B cell (primary cell): ENCODE measurements around the gene VIPR2. TPM values are rescaled to one million over a fixed set of nuclear protein-coding genes. Genes with fewer than 3 reads are reported as not detected.
"Not testable (repeated sequence)": the region's sequence is repeated elsewhere in the genome, so short reads cannot be mapped to it uniquely, and the experiment has no call there.

Experiments used
- ATAC-seq: fragments of 200-7000 bp; cut with Tn5 transposase; one replicate; pipeline ENCODE4 v1.10.0; 2021; ENCODE audit warnings: low read depth, mild to moderate bottlenecking, moderate number of reproducible peaks, moderate library complexity
- CTCF ChIA-PET: fragments of 350-600 bp; sonication (Branson Sonifier 250); formaldehyde crosslinking; loops from one replicate; lab custom pipeline; 2021; ENCODE audit warnings: antibody characterized with exemption, inconsistent platforms; lab: Charles Lee
- POLR2A ChIA-PET: fragments of 350-600 bp; sonication (Branson Sonifier 250); formaldehyde crosslinking; loops from one replicate; lab custom pipeline; 2021; ENCODE audit warnings: antibody characterized with exemption; lab: Charles Lee
- DNase-seq: peaks from one replicate; pipeline ENCODE4 v3.0.0; 2013
- H2AFZ ChIP-seq: 2 replicates; pipeline ENCODE4 v1.6.1; 2012; ENCODE audit warnings: mild to moderate bottlenecking, low read depth, low read length; ENCODE audit not compliant: insufficient read depth, poor library complexity, severe bottlenecking
- H3K27ac ChIP-seq, 2 donors: 1 replicate in 1 of 2; 2 replicates in 1 of 2; pipeline ENCODE4 v1.5.1; 2012 to 2013; ENCODE audit warnings: low read length in 2 of 2, mild to moderate bottlenecking in 2 of 2, moderate library complexity in 1 of 2
- H3K27me3 ChIP-seq, 4 experiments: fragments of 200-600 bp in 1 of 4; sonication (generic) in 1 of 4; replicated peaks in 1 of 4; 1 replicate in 2 of 4; 2 replicates in 2 of 4; pipeline versions ENCODE4 v1.6.1 to v1.7.0; 2013 to 2016; ENCODE audit warnings: low read length in 3 of 4, mild to moderate bottlenecking in 2 of 4, mixed read lengths in 1 of 4, moderate library complexity in 1 of 4; ENCODE audit not compliant: insufficient read depth in 4 of 4, control insufficient read depth in 3 of 4; ENCODE audit errors: control extremely low read depth in 1 of 4
- H3K36me3 ChIP-seq, 2 experiments: replicated peaks in 1 of 2; 1 replicate in 1 of 2; 2 replicates in 1 of 2; pipeline versions ENCODE4 v1.6.1 to v1.7.1; 2013; ENCODE audit warnings: low read length in 1 of 2; ENCODE audit not compliant: insufficient read depth in 2 of 2, control insufficient read depth in 1 of 2; ENCODE audit errors: control extremely low read depth in 1 of 2, extremely low read depth in 1 of 2
- H3K4me1 ChIP-seq, 2 donors: fragments of 200-600 bp in 1 of 2; sonication (generic) in 1 of 2; 1 replicate in 1 of 2; 2 replicates in 1 of 2; pipeline versions ENCODE4 v1.5.1 to v1.6.1; 2013 to 2017; ENCODE audit warnings: low read length in 2 of 2; ENCODE audit not compliant: control insufficient read depth in 2 of 2, insufficient read depth in 2 of 2
- H3K4me2 ChIP-seq: replicated peaks from 2 replicates; pipeline ENCODE3; 2012; ENCODE audit warnings: mild to moderate bottlenecking, low read depth, low read length; ENCODE audit not compliant: poor library complexity, severe bottlenecking
- H3K4me3 ChIP-seq, 5 experiments: fragments of 200-600 bp in 1 of 5; sonication (generic) in 1 of 5; 1 replicate in 3 of 5; 2 replicates in 2 of 5; pipeline versions ENCODE4 v1.5.1 to v1.7.0; 2011 to 2016; ENCODE audit warnings: low read length in 4 of 5, mild to moderate bottlenecking in 4 of 5, low read depth in 2 of 5, control low read depth in 1 of 5, moderate library complexity in 1 of 5; ENCODE audit not compliant: insufficient read depth in 1 of 5; ENCODE audit errors: control extremely low read depth in 1 of 5, extremely low read depth in 1 of 5
- H3K79me2 ChIP-seq: fragments of 200-600 bp; sonication (generic); one replicate; pipeline ENCODE4 v1.6.0; 2016; ENCODE audit warnings: low read length; ENCODE audit not compliant: control insufficient read depth, insufficient read depth
- H3K9ac ChIP-seq: fragments of 200-600 bp; sonication (generic); 2 replicates; pipeline ENCODE4 v1.6.1; 2017; ENCODE audit warnings: mild to moderate bottlenecking, low read length, moderate library complexity
- H3K9me3 ChIP-seq, 3 donors: one replicate each; pipeline versions ENCODE4 v1.6.1 to v1.7.1; 2013; ENCODE audit warnings: low read length in 2 of 3; ENCODE audit not compliant: control insufficient read depth in 2 of 3, insufficient read depth in 1 of 3; ENCODE audit errors: control extremely low read depth in 1 of 3
- H4K20me1 ChIP-seq: 2 replicates; pipeline ENCODE4 v1.6.0; 2012; ENCODE audit warnings: mild to moderate bottlenecking, low read length; ENCODE audit not compliant: insufficient read depth, control insufficient read depth, poor library complexity, severe bottlenecking
- H3K27ac Mint-ChIP-seq: one replicate; pipeline ENCODE4 v1.8.0; 2021; ENCODE audit warnings: mixed read lengths
- H3K27me3 Mint-ChIP-seq: one replicate; pipeline ENCODE4 v1.8.0; 2021; ENCODE audit warnings: mixed read lengths
- H3K4me1 Mint-ChIP-seq: one replicate; pipeline ENCODE4 v1.8.0; 2021; ENCODE audit warnings: mixed read lengths
- H3K4me3 Mint-ChIP-seq: one replicate; pipeline ENCODE4 v1.8.0; 2021; ENCODE audit warnings: mixed read lengths
- H3K9me3 Mint-ChIP-seq: one replicate; pipeline ENCODE4 v1.8.0; 2022; ENCODE audit warnings: mixed read lengths; ENCODE audit not compliant: insufficient read depth
- EZH2 ChIP-seq: IDR thresholded peaks from 2 replicates; pipeline ENCODE4 v1.6.1; 2012; ENCODE audit warnings: borderline replicate concordance, low read depth, mild to moderate bottlenecking, moderate library complexity, low read length; ENCODE audit not compliant: insufficient read depth, poor library complexity, severe bottlenecking
- WGBS: methylation state at CpG from one replicate; pipeline ENCODE4 v1.1.5; 2013; ENCODE audit warnings: missing lambda C conversion rate; ENCODE audit not compliant: insufficient coverage; 5-methylcytosine and 5-hydroxymethylcytosine counted together
- intact Hi-C: fragments of 100-400 bp; cut with micrococcal nuclease; formaldehyde crosslinking; loops from one replicate; pipeline ENCODE4 v1.10.0; 2022
- polyA plus RNA-seq: library from polyadenylated mRNA; depleted of rRNA; stranded (reverse); fragments of >200 nt; gene quantifications from 2 replicates; pipeline ENCODE4 v1.2.3, GENCODE V29; 2012
- total RNA-seq, 2 donors: library from RNA; stranded (reverse); fragments of 120-200 nt in 1 of 2; gene quantifications; 1 replicate in 1 of 2; 2 replicates in 1 of 2; pipeline versions ENCODE4 v1.2.3 to v1.2.4, GENCODE V29; 2013 to 2022
- TF ChIP-seq, protein P1 (sequence below): fragments of 200-600 bp; IDR thresholded peaks from one replicate; pipeline ENCODE4 v1.8.0; 2022; ENCODE audit warnings: antibody characterized with exemption, mild to moderate bottlenecking

VIPR2 gene
- total and polyA plus RNA-seq, 2 donors (not counting 1 experiment from before 2014, with no cell fraction given) = not detected

DNA sequence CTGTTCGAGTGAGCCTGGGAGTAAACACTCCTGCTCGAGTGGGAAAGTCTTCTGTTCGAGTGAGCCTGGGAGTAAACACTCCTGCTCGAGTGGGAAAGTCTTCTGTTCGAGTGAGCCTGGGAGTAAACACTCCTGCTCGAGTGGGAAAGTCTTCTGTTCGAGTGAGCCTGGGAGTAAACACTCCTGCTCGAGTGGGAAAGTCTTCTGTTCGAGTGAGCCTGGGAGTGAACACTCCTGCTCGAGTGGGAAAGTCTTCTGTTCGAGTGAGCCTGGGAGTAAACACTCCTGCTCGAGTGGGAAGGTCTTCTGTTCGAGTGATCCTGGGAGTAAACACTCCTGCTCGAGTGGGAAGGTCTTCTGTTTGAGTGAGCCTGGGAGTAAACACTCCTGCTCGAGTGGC is 162.6 kb downstream of the VIPR2 start:
- H3K27me3 Mint-ChIP-seq, POLR2A ChIA-PET, CTCF ChIA-PET, H3K79me2 ChIP-seq, H2AFZ ChIP-seq, H3K4me3 ChIP-seq, H3K27ac Mint-ChIP-seq, ATAC-seq, intact Hi-C loops, H3K9me3 Mint-ChIP-seq, H3K9ac ChIP-seq, H3K36me3 ChIP-seq, H3K27ac ChIP-seq, H3K4me3 Mint-ChIP-seq, H3K4me2 ChIP-seq, H3K4me1 ChIP-seq, H3K4me1 Mint-ChIP-seq, DNase-seq, H3K27me3 ChIP-seq, H4K20me1 ChIP-seq: not testable (repeated sequence)
- WGBS = 87% methylated on average over 7 of the region's 15 CpGs
- H3K9me3 ChIP-seq = peaks cover 0 to 53% (median 28%) of the 10 kb centered on the region in 3 donors

DNA sequence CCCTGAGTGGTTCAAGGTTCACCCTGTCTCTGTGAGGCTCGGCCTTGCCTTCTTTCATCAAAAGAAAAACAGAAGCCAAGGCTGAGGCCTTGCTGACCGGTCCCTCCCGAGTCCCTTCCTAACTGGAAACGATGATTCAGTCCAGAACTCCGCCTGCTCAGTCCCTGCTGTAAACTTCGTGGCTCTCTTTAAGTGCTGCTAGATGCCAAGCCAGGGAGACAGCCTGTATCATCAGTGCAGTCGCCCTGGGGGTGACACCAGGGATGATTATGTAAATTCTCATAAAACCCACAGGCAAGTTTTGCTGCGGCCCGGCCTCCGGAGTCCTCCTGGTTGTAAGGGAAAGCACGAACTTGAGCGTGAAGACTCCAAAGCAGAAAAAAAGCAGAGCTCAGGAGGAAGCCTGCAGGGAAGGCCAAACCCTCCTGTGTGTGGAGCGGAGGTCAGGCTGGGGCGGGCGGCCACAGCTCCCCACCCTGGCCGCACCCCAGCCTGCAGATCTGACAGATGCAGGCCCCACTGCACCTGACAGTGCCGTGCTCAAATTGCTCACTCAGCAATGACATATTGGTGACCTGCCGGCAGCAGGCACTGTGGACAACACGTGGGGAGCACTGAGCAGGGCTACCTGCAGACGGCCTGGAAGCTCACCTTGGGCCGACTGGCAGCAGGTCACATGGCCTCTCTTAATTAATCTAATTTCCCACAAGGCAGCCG is 164.9 kb downstream of the VIPR2 start:
- H3K36me3 ChIP-seq = no peaks in the 10 kb centered on the region
- DNase-seq (no peak), ATAC-seq (no peak)
- no peaks in the 10 kb centered on the region for H3K79me2 ChIP-seq
- no peaks in the 10 kb centered on the region for H3K9me3 Mint-ChIP-seq
- no peak overlapping the region for H2AFZ ChIP-seq
- no peaks in the 10 kb centered on the region for H3K27me3 ChIP-seq
- peaks cover 0 to 42% (median 28%) of the 10 kb centered on the region in 3 donors for H3K9me3 ChIP-seq
- peaks cover 12 to 18% of the 10 kb centered on the region in 2 donors for H3K4me1 ChIP-seq
- TF ChIP-seq, protein P1, sequence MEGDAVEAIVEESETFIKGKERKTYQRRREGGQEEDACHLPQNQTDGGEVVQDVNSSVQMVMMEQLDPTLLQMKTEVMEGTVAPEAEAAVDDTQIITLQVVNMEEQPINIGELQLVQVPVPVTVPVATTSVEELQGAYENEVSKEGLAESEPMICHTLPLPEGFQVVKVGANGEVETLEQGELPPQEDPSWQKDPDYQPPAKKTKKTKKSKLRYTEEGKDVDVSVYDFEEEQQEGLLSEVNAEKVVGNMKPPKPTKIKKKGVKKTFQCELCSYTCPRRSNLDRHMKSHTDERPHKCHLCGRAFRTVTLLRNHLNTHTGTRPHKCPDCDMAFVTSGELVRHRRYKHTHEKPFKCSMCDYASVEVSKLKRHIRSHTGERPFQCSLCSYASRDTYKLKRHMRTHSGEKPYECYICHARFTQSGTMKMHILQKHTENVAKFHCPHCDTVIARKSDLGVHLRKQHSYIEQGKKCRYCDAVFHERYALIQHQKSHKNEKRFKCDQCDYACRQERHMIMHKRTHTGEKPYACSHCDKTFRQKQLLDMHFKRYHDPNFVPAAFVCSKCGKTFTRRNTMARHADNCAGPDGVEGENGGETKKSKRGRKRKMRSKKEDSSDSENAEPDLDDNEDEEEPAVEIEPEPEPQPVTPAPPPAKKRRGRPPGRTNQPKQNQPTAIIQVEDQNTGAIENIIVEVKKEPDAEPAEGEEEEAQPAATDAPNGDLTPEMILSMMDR = no peak
- TF ChIP-seq EZH2 = no peak
- ChIA-PET CTCF (interaction anchor here (1.0 kb wide), 1 partner anchor 284 kb away, joined by 3 read pairs; no protein-coding TSS in a partner anchor), POLR2A (no interaction called here)
- H3K27ac ChIP-seq = no peak overlapping the region
- no peak overlapping the region for H3K4me2 ChIP-seq
- no peak overlapping the region for H3K4me3 ChIP-seq
- H3K27me3 Mint-ChIP-seq = no peaks in the 10 kb centered on the region
- no peak overlapping the region for H3K27ac Mint-ChIP-seq
- WGBS = 90% methylated on average over 20 of the region's 22 CpGs
- no peak overlapping the region for H3K9ac ChIP-seq
- no peaks in the 10 kb centered on the region for H4K20me1 ChIP-seq
- intact Hi-C loops = loop anchor here (10.0 kb wide), 1 partner anchor 215 kb away; no protein-coding TSS in a partner anchor
- H3K4me1 Mint-ChIP-seq = peaks cover 9% of the 10 kb centered on the region
- H3K4me3 Mint-ChIP-seq = no peak overlapping the region
